ENCODE measurements around the gene AMDHD2. TPM values are rescaled to one million over a fixed set of nuclear protein-coding genes. Genes with fewer than 3 reads are reported as not detected.

The AMDHD2 gene
- polyA plus RNA-seq, 1 donor from 2014 or later = 22.2 TPM

DNA sequence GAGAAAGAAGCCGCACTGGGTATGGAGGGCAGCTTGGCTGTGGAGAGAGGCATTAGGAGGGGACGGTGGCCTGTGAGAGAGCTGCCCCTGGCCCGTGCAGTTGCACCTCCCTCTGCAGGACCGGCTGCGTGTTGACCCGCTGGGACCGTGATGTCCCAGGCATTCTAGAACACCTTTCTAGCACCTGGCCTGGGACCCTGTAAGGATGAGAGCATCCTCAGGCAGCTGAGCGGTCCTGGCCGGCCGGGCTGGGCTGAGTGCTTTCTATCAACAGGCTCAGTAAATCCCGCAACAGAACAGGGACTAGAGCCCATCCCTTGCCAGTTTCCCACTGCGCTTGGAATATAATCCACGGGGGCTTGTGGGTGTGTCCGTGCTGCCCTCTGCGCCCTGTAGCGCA, 30.6 kb upstream of the AMDHD2 start:
- Mint-ChIP-seq H3K4me1 (peaks cover 7 to 12% (median 11%) of the 10 kb centered on the region in 3 donors), H3K36me3 (peaks cover 5% of the 10 kb centered on the region), H3K4me3 (no peak overlapping the region), H3K9me3 (no peaks in the 10 kb centered on the region), H3K27ac (no peak overlapping the region), H3K27me3 (peaks cover 2% of the 10 kb centered on the region)

DNA sequence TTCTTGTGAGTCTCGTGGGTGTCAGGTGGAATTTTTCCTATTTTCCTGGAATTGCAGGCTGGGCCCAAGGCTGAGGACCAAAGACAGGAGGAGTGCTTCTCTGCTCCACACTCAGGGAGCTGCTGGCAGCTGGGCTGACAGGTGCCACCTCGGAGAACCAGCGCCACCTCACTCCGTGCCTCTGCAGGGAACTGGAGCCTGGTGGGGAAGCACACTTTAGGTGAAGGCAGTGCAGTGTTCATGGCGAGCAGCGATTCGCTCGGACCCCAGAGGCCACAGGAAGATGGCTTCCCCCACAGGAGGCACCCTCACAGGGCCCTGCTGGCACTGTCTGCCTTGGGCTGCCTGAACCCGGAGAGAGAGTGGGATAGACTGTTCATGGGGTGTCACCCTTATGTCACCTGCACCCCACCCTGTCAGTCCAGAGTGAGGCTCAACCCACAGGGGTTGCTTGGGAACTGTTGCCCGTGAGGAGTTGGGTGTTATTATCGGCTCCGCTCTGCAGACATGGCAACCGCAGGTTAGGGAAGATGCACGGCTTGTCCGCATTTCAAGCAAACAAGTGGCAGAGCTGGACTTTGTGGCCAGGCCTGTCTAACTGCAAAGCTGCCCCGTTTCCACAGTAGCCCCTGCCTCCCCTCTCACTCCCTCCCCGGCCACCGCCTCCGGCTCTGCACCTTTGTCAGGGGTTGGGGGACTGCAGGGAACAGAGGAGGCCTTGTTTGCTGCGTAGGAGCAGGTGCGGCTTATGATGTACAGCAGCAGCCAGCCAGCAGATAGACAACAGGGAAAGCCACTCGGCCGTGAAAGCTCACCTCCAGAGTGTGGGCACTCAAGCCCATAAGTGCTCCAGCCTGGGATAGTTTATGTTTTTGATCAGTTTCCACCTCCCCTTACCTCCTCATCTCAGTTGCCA, 29.7 kb upstream of the AMDHD2 start:
- peaks cover 7 to 11% (median 11%) of the 10 kb centered on the region in 3 donors for H3K4me1 Mint-ChIP-seq
- H3K27ac Mint-ChIP-seq = peak overlapping the region in 1 of 3 donors; percentile 53
- no peak overlapping the region for H3K4me3 Mint-ChIP-seq
- H3K36me3 Mint-ChIP-seq = peaks cover 5% of the 10 kb centered on the region
- H3K9me3 Mint-ChIP-seq = no peaks in the 10 kb centered on the region
- peaks cover 2% of the 10 kb centered on the region for H3K27me3 Mint-ChIP-seq

DNA sequence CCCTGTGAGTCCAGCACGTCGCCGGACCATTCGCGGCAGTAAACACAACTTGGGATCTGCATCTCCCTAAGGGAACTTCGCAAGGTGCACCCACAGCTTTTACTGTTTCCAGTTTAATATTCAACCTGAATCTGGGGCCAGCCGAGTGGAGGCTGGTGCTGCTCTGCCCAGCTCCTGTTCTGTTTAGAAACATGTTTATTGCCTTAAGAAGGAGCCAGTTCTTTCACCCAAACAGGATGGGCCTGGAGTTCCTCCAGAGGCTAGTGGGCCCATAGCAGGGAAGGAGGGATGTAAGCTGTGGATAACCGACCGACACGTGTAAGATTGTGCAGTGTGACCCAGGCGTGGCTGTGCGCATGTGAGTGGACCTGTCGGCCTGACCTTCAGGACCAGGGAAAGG, 27.9 kb upstream of the AMDHD2 start:
- Mint-ChIP-seq H3K4me1 (peaks cover 2 to 3% (median 3%) of the 10 kb centered on the region in 3 donors), H3K9me3 (no peaks in the 10 kb centered on the region), H3K4me3 (no peak overlapping the region), H3K27me3 (peaks cover under 1% of the 10 kb centered on the region), H3K36me3 (peaks cover 1% of the 10 kb centered on the region), H3K27ac (no peak overlapping the region)

DNA sequence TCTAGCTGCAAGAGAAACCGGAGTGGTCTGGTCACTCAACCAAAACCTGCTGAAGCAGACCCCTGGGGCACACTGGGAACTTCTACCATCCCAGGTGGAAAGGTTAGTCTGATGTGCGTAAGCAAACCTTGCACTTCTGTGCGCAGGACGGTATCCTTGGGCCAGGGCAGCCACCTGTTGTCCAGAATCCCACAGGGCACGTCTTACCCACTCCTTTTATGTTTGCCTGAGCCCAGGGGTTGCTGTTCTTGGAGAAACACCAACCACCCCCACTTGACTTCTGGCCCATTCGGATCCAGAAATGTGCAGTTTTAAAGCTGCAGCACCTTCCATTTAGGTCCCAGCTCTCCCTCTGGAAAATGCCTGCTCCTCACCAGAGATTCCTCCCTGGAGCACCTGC, 26.6 kb upstream of the AMDHD2 start:
- Mint-ChIP-seq H3K27ac (no peak overlapping the region), H3K36me3 (no peaks in the 10 kb centered on the region), H3K4me3 (no peak overlapping the region), H3K9me3 (no peaks in the 10 kb centered on the region), H3K4me1 (peaks cover 0 to 2% (median 2%) of the 10 kb centered on the region in 3 donors), H3K27me3 (no peaks in the 10 kb centered on the region)

DNA sequence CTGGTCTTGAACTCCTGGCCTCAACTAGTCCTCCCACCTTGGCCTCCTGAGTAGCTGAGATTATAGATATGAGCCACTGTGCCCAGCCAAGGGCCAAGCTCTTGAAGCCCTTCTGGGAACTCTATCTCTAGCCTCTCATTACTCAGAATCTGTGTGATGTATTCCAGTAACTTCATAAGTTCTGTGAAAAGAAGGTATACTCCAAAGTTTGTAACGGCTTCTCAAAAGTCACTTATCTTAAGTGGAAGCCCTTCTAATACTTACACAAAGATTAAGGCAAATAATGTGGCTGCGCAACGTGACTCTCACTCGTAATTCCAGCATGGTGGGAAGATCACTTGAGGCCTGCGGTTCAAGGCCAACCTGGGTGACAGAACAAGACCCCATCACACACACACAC, 25.6 kb upstream of the AMDHD2 start:
- Mint-ChIP-seq H3K9me3 (no peaks in the 10 kb centered on the region), H3K27ac (no peak overlapping the region), H3K4me3 (no peak overlapping the region), H3K27me3 (no peaks in the 10 kb centered on the region), H3K36me3 (no peaks in the 10 kb centered on the region), H3K4me1 (peaks cover 0 to 2% (median 2%) of the 10 kb centered on the region in 3 donors)

DNA sequence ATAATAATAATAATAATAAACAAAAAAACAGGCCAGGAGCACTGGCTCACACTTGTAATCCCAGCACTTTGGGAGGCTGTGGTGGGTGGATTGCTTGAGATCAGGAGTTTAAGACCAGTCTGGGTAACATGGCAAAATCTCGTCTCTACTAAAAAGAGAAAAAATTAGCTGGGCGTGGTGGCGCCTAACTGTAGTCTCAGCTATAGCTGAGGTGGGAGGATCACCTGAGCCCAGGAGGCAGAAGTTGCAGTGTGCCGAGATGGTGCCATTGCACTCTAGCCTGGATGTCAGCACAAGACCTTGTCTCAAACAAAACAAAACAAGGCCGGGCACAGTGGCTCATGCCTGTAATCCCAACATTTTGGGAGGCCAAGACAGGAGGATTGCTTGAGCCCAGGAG, 25.1 kb upstream of the AMDHD2 start:
- no peaks in the 10 kb centered on the region for H3K27me3 Mint-ChIP-seq
- no peaks in the 10 kb centered on the region for H3K36me3 Mint-ChIP-seq
- H3K27ac Mint-ChIP-seq = no peak overlapping the region
- peaks cover 0 to 2% (median 2%) of the 10 kb centered on the region in 3 donors for H3K4me1 Mint-ChIP-seq
- H3K9me3 Mint-ChIP-seq = no peaks in the 10 kb centered on the region
- no peak overlapping the region for H3K4me3 Mint-ChIP-seq

DNA sequence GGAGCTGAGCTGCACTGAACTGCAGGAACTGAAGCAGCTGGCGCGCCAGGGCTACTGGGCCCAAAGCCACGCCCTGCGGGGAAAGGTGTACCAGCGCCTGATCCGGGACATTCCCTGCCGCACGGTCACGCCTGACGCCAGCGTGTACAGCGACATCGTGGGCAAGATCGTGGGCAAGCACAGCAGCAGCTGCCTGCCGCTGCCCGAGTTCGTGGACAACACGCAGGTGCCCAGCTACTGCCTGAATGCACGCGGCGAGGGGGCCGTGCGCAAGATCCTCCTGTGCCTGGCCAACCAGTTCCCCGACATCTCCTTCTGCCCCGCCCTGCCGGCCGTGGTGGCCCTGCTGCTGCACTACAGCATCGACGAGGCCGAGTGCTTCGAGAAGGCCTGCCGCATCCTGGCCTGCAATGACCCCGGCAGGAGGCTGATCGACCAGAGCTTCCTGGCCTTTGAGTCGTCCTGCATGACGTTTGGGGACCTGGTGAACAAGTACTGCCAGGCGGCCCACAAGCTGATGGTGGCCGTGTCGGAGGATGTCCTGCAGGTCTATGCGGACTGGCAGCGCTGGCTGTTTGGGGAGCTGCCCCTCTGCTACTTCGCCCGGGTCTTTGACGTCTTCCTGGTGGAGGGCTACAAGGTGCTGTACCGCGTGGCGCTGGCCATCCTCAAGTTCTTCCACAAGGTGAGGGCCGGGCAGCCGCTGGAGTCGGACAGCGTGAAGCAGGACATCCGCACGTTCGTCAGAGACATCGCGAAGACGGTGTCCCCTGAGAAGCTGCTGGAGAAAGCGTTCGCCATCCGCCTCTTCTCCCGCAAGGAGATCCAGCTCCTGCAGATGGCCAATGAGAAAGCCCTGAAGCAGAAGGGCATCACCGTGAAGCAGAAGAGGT, 23.7 kb upstream of the AMDHD2 start:
- peaks cover 0 to 2% (median 2%) of the 10 kb centered on the region in 3 donors for H3K4me1 Mint-ChIP-seq
- no peaks in the 10 kb centered on the region for H3K36me3 Mint-ChIP-seq
- no peaks in the 10 kb centered on the region for H3K27me3 Mint-ChIP-seq
- no peak overlapping the region for H3K4me3 Mint-ChIP-seq
- H3K9me3 Mint-ChIP-seq = no peaks in the 10 kb centered on the region
- no peak overlapping the region for H3K27ac Mint-ChIP-seq

DNA sequence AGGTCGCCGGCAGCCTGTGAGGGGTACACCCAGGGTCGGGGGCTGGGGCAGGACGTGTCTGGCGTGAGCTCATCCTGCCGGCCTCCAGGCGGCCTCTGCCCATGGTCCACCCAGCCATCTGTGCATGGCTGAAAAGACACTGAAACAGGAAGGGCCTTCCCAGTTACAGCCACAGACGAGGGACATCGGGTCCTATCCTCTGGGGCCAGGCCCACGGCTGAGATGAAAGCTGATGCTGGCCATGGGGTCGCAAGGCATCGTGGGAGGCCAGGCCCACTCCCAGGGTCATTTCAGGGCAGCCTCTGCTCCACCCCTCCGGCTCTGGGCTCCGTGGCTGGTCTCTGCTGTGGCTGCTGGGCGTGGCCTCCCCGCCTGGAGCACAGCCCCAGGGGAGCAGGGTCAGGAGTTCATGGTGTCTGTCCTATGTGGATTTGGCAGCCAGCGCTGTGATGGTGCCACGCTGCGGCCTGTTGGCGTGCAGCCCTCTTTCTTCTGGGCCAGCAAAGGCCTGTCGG, 23.0 kb upstream of the AMDHD2 start:
- Mint-ChIP-seq H3K9me3 (no peaks in the 10 kb centered on the region), H3K4me1 (peaks cover 0 to 2% (median 2%) of the 10 kb centered on the region in 3 donors), H3K27ac (no peak overlapping the region), H3K36me3 (no peaks in the 10 kb centered on the region), H3K4me3 (no peak overlapping the region), H3K27me3 (no peaks in the 10 kb centered on the region)

DNA sequence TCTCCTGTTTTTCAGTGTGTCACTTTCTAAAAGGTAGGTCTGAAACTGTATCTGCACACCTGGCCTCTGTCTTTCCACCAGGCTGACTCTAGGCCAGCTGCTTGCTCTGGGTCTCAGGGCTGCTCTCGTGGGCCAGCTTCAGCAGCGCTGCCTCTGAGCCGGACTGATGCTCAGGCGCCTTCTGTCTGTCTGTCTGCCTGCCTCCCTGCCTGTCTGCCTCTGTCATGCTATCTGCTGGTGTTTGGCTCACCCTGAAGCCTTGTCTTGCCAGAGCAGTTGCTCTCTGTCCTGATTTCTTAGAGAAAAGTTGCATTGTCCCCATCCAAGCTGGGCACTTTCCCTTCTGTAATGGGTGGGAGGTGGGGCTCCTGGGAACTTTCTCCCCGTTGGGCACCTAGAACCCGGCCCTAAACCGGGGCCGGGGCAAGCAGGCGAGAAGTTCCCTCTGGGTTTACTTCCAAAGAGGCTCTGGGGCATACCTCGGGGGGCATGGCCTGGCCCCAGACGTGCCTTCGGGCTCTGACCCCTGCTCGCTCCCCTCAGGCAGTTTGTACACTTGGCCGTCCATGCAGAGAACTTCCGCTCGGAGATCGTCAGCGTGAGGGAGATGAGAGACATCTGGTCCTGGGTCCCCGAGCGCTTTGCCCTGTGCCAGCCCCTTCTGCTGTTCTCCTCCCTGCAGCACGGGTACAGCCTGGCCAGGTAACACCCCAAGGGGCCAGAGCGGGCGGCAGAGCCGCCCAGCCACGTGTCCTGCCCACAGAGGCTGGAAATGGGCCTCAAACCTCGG, 22.3 kb upstream of the AMDHD2 start:
- Mint-ChIP-seq H3K4me3 (no peak overlapping the region), H3K27me3 (no peaks in the 10 kb centered on the region), H3K27ac (no peak overlapping the region), H3K4me1 (peaks cover 0 to 2% (median 2%) of the 10 kb centered on the region in 3 donors), H3K9me3 (no peaks in the 10 kb centered on the region), H3K36me3 (no peaks in the 10 kb centered on the region)

DNA sequence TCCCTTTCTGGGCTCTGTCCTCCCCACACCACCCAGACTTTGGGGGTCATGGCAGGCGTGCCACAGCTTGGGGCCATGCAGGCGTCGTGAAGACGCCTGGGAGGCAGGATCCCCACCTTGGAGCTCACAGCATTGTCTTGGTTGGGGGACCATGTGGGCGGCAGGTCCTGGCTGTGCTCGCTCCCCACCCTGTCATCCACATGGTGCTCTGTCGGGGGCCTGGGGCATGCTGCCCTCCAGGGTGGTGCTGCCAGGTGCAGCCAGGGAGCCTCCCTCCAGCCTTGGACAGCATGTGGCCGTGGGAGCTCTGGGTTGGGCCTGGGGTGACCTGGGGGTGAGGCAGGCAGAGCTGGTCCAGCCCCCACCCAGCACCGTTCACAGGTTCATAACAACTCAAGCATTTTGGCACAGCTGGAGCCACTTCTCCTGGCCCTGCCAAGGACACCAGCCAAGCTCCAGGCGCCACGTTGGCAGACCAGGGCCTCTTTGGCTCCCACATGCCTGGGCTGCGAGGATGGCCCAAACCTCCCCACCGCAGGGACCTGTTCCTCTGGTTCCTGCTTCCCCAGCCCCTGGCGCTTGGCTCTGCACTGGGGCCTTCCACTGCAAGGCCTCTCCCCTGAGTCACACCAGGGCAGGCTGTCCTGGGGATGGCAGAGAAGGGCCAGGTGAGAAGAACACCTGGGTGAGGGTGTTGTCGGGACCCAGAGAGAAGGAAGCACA, 21.5 kb upstream of the AMDHD2 start:
- Mint-ChIP-seq H3K27me3 (no peaks in the 10 kb centered on the region), H3K4me3 (no peak overlapping the region), H3K4me1 (peaks cover 0 to 2% (median 2%) of the 10 kb centered on the region in 3 donors), H3K9me3 (no peaks in the 10 kb centered on the region), H3K27ac (no peak overlapping the region), H3K36me3 (no peaks in the 10 kb centered on the region)

DNA sequence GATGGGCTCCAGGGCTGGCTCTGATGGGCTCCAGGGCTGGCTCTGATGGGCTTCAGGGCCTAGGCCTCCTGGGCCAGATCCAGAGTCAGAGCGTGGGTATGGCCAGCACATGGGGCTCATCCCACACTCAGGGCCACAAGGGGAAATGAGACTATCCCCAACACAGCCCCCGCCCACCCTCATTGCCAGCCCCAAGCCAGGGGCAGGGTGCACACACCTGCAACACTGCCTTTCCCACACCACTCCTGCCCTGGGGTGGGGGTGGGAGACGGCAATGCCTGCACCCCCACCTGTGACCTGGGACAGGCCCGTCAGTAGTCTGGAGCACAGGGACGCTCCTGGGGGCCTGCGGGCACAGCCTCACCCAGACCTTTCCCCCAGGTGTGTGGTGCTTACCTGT, 20.7 kb upstream of the AMDHD2 start:
- H3K4me1 Mint-ChIP-seq = peaks cover 0 to 2% (median 2%) of the 10 kb centered on the region in 3 donors
- no peak overlapping the region for H3K4me3 Mint-ChIP-seq
- H3K9me3 Mint-ChIP-seq = no peaks in the 10 kb centered on the region
- no peaks in the 10 kb centered on the region for H3K27me3 Mint-ChIP-seq
- no peaks in the 10 kb centered on the region for H3K36me3 Mint-ChIP-seq
- H3K27ac Mint-ChIP-seq = no peak overlapping the region

DNA sequence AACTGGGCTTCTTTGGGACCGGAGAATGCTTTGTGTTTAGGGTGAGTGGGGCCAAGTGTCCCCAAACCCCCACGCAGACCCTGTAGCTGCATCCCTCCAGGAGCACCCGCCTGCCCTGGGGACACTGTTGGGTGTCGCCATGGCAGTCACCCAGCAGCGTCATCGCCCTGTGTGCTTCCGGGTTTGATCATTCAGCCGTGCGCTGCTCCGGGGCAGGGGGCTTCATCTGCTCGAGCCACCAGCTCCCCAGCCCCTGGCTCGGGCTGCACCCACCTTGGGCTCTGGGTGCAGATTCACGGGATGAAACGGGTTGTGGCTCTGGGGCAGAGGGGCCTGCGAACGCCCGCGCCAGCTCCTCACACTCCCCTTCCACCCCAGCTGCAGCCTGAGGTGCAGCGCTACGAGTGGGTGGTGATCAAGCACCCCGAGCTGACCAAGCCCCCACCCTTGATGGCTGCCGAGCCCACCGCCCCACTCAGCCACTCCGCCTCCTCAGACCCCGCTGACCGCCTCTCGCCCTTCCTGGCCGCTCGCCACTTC, 20.2 kb upstream of the AMDHD2 start:
- H3K4me3 Mint-ChIP-seq = no peak overlapping the region
- H3K9me3 Mint-ChIP-seq = no peaks in the 10 kb centered on the region
- H3K27me3 Mint-ChIP-seq = no peaks in the 10 kb centered on the region
- no peaks in the 10 kb centered on the region for H3K36me3 Mint-ChIP-seq
- H3K27ac Mint-ChIP-seq = no peak overlapping the region
- H3K4me1 Mint-ChIP-seq = peaks cover 0 to 2% (median 2%) of the 10 kb centered on the region in 3 donors

DNA sequence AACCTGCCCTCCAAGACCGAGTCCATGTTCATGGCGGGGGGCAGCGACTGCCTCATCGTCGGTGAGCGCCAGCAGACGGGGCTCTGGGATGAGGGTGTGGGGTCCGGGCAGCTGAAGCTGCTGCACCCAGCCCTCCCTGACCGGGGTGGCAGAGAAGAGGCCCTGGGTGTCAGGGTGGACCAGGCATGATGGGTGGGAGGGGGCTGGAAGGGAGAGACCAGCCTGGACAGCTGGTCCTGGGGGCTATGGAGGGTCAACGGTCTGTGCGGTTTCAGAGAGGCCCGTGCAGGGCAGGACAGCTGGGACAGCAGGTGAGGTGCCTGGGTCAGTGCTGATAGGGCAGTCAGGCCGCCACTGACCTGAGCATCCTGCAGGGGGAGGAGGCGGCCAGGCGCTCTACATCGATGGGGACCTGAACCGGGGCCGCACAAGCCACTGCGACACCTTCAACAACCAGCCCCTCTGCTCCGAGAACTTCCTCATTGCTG, 19.7 kb upstream of the AMDHD2 start:
- H3K9me3 Mint-ChIP-seq = no peaks in the 10 kb centered on the region
- H3K4me3 Mint-ChIP-seq = no peak overlapping the region
- peaks cover 2 to 4% (median 4%) of the 10 kb centered on the region in 3 donors for H3K4me1 Mint-ChIP-seq
- no peak overlapping the region for H3K27ac Mint-ChIP-seq
- H3K36me3 Mint-ChIP-seq = no peaks in the 10 kb centered on the region
- no peaks in the 10 kb centered on the region for H3K27me3 Mint-ChIP-seq

Measured in IgD-negative memory B cell (primary cell).